ENCODE results near the gene RTN1.

Gene RTN1

DNA sequence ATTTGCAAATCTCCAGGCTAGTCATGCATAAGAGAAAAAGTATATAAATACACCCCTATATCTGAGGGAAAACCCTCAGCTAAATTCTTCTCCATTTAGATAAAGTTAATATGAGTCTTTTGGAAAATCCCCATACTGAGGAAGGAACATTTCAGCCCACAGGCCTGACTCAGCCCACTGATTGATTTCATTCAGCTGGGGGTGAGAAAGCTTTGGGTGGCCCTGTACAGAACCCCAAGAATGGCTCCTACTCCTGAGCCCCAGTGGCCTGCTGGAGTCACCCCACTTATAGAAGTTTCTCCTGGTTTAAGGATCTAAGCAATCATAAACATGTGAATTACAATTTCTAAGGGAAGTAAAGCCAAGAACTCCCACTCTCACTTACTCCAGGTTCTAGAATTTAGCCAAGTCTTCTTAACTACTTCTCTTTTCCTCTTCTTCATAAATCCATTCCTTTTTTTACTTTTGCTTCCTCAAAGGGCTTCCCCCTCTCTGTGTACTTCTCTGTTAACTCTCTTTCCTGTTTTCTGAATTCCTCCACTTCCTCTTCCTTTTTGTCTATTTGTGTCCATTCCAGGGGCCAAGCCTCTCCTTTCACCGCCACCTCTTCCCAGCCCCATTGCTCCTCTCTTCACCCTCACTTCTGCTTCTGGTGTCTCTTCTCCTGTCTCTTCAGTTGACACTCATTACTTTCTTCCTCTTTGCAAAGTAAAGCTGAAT is 21.0 kb downstream of the RTN1 start:
- no peak for DNase-seq (ENCODE audit: low read depth)

DNA sequence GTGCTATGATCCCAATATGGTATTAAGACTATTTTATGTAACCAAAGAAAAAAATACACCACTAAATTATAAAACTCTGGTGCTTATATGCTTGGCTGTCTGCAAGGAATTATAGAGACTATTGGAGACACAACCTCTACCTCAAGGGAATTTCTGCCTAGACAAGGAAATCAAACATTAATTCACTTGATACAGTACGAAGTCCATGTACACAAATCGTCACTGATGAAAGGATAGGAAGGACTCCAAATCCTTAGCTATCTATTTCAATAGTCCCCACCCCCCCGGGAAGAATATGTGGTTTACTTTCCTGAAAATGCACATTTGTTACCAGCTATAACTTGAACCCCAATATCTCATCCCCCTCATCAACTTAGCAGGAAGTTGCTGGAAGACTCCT is 21.9 kb downstream of the RTN1 start:
- DNase-seq (ENCODE audit: low read depth): no peak

DNA sequence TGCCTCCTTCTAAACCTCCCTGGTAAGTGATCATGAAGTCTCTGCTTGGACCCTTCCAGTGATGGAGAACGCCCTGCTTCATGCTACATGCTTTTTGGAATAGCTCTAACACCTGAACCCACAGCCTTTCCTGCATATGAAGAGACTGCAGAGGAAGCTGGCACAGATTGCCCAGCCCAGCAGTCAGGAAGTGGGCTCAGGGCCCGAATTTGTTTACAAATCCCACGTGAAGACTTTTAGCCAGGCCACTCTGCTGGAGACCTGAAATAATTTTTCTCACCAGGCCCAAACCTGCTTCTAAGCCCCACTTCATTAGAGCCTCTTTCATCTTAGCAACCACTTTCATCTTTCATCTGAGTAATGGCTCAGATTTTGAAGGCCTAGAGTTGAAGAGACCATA is 22.9 kb downstream of the RTN1 start:
- no peak for DNase-seq (ENCODE audit: low read depth)

- DNase-seq (ENCODE audit: low read depth): no peak
These were observed 24.0 kb downstream of the RTN1 start for GRCh38 chr14:59846595-59846994.

- DNase-seq (ENCODE audit: low read depth): no peak
These were observed 25.3 kb downstream of the RTN1 start for GRCh38 chr14:59845245-59845644.

DNA sequence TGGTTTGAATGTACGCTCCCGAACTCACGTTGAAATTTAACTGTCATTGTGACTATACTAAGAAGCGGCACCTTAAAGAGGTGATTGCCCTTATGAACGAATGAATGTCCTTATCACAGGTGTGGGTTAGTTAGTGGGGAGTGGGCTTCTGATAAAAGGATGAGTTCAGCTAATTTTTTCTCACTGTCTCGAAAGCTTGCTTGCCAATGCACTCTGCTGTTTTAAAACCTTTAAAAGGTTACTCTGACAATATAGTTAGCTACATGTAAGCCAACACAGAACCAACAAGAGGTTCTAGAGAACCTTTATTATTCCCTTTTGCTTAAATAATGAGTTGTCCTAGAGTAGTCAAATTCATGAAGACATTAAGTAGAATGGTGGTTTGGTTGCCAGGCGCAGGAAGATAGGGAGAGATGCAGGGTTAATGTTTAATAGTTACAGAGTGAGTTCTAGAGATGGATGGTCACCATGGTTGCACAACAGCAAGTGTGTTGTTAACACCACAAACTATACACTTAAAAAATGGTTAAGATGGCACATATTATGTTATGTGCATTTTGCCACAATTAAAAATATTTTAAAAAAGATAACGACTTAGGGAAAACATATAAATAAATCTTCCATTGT is 26.3 kb downstream of the RTN1 start:
- no peak for DNase-seq (ENCODE audit: low read depth)

DNA sequence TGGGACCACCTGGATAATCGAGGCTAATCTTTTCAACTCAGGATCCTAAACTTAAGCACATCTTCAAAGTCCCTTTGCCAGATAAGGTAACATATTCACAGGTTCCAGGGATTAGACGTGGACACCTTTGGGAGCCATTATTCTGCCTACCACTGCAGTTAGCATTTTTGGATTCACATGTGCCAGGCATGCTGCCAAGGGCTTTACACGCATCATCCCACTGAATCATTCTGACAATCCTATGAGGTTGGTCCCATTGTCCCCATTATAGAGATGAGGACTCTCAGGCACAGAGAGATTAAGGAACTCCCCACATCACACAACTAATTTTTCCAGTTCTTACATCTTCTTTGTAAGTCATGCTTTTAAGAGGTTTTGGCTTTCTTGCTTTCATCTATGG is 34.5 kb downstream of the RTN1 start:
- DNase-seq (ENCODE audit: low read depth): no peak

GRCh38 chr14:59832653-59833294 is 37.8 kb downstream of the RTN1 start:
- DNase-seq (ENCODE audit: low read depth): no peak

- no peak for DNase-seq (ENCODE audit: low read depth)
These were observed 39.4 kb downstream of the RTN1 start for GRCh38 chr14:59831121-59831730.

DNA sequence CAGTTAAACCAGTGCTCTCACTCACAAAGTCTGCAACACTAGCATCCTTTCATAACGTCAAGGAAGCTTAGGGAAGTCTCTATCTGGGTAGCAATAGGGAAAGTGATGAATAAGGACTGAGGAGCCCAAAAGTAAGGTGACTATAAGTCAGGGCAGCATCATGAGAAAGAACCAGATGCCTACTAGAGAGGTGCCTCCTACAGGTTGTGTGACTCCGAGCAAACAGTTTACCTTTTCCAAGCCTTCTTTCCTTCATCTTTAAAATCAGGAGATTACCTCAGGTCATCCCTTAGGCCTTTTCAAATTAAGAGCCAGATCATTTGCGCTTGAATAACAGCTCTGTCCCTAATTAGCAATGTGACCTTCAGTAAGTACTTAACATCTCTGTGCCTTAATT is 40.2 kb downstream of the RTN1 start:
- DNase-seq (ENCODE audit: low read depth): no peak

DNA sequence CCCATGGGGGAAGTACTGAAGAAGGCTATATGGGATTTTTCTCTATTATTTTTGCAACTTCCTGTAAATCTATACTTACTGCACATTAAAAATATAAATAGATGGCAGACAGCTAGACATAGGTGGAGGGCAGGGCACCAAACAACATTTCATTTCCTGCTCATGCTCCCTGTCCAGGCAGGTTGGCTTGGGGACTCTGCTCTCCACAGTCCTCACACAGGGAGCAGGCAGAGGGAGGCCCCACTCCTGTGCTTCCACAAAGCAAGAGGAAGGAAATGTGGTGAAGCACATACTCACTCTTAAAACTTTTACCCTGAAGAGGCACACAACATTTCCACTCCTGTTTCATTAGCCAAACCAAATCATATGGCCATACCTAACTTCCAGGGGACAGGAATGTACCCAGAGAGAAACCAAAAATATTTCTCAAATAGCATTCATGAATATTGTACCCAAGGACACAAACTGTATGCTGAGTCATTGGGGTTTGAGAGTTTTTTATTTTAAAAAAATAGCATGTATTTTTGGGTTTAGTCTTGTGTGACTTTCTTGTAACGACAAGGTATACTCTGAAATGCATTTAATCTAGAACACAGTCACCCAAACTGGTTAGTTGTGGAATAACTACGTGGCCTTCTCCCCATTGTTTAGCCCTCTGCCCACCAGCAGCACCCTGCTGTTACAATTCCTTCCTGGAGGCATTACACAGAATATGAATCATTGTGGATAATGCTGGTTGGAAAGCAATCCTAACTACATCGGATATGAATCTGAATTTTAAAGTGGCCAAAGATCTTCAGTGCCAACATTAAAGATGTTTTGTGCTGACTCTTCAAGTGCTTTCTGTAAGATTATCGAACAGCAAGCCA is 40.9 kb downstream of the RTN1 start:
- DNase-seq (ENCODE audit: low read depth): no peak

GRCh38 chr14:59828276-59828675 is 42.3 kb downstream of the RTN1 start:
- DNase-seq (ENCODE audit: low read depth): no peak

GRCh38 chr14:59827401-59827800 is 43.2 kb downstream of the RTN1 start:
- no peak for DNase-seq (ENCODE audit: low read depth)

DNA sequence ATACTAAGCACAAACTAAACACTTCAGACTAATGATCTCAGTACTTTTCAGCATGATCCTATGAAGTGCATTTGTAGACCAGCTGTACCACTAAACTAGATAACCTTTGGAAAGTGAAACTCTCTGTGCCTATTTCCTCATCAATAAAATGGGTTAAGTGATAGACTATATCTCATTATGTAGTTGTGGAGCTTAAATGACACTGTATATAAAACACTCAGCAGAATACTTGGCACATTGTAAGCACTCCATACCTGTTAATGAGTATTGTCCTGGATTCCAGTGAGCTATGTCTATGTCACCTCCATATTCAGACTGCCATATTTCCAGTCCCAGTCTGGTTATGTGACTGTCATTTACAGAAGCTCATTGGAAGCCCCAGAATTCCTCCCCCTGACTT is 44.4 kb downstream of the RTN1 start:
- no peak for DNase-seq (ENCODE audit: low read depth)

- no peak for DNase-seq (ENCODE audit: low read depth)
These were observed 47.4 kb downstream of the RTN1 start for GRCh38 chr14:59823179-59823578.

- DNase-seq (ENCODE audit: low read depth): no peak
These were observed 51.0 kb downstream of the RTN1 start for GRCh38 chr14:59819446-59820088.

- no peak for DNase-seq (ENCODE audit: low read depth)
These were observed 53.6 kb downstream of the RTN1 start for GRCh38 chr14:59816941-59817340.

DNA sequence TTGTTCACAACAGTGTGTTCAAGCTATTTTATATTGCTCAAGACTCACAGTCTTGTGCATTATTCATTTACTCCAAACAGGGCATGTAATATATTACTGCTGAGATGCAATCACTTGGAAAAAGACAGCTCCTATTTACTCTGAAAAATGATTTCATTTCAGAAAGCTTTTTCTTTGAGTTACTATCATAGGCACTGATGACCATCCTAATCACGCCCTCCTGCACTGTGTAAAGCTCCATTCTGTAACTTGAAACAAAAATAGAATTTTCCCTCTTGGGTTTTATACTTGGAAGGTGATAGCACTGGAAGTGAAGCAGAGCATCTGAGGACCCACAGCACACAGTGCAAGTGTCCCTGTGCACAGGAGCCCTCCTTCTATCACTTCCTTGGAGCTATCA is 55.6 kb downstream of the RTN1 start:
- DNase-seq (ENCODE audit: low read depth): no peak

DNA sequence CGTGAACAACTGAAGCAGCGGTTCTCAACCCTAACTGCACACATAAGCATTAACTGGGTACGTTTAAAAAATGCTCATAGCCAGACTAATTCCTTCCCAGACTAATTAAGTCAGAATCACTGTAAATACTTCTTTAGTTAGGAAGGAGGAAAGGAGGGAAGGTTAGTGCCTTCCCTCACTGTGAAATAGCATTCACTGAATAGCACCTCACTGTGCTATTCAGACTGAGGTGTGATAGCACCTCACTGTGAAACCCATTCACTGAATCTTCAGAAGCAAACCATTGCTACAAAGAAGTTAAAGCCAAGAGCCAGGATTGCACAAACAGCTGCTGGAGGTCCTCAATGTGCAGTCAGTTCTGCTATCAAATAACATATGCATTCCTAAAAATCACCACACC is 58.8 kb downstream of the RTN1 start:
- DNase-seq (ENCODE audit: low read depth): no peak

DNA sequence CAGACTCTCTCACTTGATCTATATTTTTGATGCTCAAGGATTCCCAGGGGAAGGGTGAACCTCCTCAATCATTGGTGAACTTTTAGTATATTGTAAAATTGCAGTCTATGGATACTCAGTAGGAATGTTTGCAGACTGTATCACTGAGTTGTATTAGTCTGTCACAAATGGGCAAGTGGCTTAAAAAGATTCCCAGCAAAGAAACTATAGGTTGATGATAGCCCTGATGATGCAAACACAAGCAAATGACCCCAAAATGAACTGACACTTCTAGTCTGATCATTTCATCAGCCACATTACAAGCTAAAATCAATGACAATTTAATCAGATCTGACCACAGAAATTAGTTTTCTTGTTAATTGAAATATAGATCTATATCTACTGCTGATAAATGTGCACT is 59.5 kb downstream of the RTN1 start:
- no peak for DNase-seq (ENCODE audit: low read depth)

DNA sequence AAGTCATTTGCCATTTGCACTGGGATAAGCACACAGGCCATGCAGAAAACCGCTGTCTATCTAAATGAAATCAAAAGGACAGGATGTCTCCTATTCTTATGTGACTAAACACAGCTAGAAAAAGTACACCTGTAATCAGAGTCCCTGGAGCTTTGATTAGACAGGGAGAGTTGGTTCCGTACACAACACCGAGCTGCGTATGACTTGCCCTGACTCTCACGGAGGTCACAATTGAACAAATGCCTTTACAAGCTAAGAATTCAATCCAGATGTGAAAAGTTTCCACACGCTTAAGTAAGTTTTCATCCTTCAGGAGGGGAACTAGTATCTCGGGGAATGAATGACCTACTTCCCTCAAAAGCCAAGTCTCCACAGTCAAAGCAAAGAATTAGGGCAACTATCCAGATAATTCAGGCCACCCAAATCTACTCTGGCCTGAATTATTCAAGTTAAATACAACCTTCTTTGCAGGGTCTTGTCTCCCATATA is 67.5 kb downstream of the RTN1 start:
- no peak for DNase-seq (ENCODE audit: low read depth)

DNA sequence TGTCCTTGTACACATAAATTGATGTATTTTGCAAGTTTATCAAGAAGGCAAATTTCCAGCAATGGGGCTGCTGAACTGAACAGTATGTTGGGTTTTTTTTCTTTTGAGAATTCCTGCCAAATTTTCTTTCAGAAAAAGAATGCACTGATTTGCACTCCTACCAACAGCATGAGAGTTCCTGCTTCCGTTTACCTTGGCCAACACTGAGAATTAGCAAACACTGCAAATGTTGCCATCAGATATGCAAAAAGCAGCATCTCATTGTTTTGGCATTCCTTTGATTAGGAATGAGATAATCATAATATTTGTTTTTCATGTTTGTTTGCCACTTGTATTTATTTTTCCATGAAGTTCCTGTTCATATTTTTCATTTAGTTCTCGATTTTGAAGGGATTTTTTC is 82.4 kb downstream of the RTN1 start:
- DNase-seq (ENCODE audit: low read depth): no peak

All from activated T-cell treated with anti-CD3 and anti-CD28 coated beads for 48 hours (primary cell).